HG03378 (cell line): Measurements from ENCODE around the gene MYORG.
"Not testable (repeated sequence)": the region's sequence is repeated elsewhere in the genome, so short reads cannot be mapped to it uniquely, and the experiment has no call there.

Experiments
- ATAC-seq: cut with Tn5 transposase; IDR thresholded peaks from one replicate; pipeline ENCODE4 v1.9.1; 2021; ENCODE audit warnings: mild to moderate bottlenecking, moderate library complexity; ENCODE audit not compliant: unreplicated experiment

The MYORG gene

DNA sequence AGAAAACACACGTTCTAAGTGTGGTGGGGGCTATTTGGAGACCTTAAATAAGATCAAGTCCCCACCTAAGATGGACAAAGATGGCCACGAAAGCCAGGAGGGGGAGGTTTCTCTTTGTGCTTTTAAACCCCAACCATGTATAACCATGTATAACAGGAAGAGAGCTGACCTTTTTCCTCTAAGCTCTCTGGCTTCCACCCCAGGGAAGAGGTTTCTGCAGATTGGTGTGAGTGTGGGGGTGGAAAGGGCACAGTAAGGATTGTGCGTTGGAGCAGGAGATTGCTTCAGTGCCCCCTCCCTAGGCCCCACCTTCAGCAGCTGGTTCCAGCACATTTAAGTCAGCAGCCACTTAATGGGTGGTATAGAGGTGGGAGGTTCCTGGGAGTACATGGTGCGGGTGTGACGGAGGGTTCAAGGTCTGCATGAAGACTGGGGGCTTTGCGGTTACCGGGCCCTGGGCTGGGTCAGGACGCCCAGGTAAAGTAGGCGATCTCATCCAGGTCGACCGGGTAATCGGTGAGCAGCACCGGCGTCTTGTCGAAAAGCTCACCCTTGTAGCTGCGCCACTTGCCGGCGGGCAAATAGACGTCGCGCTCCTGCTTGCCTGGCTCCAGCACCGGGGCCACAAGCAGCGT is 6.2 kb downstream of the MYORG start:
- ATAC-seq: no peak

DNA sequence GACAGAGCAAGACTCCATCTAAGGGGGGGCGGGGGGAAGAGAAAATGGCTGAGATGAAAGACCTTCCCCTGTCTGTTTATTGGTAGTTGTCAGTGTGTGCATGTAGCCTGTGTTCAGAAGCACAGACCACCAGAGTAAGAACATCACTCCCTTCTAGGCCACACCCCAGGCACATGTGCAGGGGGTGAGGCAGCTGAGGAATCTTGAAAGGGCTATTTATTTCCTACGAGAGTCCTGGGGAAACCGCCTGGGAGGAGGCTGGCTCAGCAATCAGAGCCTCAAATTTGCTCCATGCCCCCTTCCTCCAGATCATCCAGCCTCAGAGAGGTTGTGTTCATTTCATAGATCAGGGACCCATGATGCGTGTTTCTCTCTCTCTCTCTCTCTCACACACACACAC is 7.1 kb downstream of the MYORG start:
- ATAC-seq: no peak

DNA sequence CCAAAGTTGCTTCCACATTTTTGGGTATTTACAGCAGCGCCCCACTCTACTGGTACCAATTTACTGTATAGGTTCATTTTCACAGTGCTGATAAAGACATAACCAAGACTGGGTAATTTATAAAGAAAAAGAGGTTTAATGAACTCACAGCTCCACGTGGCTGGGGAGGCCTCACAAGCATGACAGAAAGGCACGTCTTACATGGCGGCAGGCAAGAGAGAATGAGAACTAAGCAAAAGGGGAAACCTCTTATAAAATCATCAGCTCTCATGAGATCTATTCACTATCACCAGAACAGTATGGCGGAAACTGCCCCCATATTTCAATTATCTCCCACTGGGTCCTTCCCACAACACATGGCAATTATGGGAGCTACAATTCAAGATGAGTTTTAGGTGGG is 7.9 kb downstream of the MYORG start:
- ATAC-seq: not testable (repeated sequence)

DNA sequence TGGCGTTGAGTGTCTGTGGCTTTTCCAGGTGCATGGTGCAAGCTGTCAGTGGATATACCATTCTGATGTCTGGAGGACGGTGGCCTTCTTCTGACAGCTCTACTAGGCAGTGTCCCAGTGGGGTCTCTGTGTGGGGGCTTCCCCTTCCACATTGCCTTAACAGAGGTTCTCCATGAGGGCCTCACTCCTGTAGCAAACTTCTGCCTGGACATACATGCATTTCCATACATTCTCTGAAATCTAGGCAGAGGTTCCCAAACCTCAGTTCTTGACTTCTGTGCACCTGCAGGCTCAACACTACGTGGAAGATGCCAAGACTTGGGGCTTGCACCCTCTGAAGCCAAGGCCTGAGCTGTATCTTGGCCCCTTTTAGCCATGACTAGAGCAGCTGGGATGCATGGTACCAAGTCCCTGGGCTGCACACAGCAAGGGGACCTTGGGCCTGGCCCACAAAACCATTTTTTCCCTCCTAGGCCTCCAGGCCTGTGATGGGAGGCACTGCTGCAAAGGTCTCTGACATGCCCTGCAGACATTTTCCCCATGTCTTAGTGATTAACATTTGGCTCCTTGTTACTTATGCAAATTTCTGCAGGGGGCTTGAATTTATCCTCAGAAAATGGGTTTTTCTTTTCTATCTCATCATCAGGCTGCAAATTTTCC is 8.8 kb downstream of the MYORG start:
- ATAC-seq: not testable (repeated sequence)

DNA sequence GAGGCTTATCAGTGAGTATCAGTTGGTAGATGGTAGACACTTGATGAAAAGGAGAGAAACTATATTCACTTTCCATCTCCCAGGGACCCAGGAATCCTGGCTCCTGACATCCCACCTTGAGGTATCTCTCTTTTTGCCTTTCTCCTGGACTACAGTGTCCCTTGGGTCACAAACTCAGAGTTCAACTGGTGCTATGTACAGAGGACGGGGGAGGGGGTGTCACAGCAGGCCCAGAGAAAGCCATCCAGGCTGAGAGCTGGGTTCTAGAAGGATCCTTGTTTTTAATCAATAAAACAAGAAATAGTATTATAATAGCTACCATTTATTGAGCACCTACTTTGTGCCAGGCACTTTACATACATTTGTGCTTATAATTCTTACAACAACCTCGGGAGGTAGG is 10.3 kb downstream of the MYORG start:
- ATAC-seq: no peak

DNA sequence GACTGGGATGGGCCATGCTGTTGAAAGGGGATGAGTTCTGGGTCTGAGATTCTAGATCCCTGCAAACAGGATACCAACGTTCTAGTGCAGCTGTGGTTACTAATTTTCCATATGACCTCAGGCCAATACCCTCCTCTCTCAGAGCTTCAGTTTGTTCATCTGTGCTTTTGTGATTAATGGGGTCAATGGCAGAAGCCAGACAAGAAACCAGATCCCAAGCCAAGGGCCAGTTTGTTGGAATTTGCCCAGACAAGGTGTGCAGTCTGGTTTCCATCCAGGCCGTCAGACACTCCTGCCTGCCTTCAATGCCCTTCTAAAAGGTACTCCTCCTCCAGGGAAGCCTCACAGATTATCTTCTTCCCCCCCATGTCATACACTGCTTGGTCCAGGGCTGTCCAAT is 11.4 kb downstream of the MYORG start:
- ATAC-seq: no peak

DNA sequence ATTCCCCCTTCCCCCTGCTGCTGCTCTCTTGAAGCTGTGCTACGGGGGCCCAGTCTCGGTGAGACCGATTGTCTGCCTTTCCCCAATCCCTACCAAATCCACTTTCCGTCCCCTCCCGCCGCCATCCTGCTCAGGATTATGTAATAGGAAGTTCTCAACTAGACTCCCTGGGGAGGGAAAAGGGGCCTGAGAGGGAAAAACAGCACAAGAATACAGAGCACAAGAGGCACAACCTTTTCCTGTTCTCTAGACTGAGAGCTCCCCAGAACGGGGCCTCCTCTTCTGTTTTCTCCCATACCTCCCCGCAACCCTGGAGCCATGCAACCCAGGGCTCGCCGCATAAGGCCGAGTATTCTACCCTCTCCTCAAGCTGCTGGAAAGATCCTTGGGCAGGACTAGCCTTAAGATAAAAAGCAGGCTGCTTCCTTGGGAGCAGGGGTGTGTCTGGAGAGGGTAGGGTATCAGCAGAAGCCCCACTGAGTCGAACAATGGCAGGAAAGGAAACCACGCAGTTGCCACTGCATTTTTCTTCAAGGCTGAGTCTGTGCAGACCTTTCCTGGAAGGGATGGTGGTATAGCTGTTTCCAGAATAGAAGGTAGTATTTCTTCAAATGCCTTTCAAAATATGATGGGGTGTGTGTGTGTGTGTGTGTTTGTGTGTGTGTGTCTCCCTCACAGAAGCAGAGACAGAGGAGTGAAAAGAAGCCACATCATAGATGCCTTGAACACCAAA is 12.9 kb downstream of the MYORG start:
- ATAC-seq: no peak

DNA sequence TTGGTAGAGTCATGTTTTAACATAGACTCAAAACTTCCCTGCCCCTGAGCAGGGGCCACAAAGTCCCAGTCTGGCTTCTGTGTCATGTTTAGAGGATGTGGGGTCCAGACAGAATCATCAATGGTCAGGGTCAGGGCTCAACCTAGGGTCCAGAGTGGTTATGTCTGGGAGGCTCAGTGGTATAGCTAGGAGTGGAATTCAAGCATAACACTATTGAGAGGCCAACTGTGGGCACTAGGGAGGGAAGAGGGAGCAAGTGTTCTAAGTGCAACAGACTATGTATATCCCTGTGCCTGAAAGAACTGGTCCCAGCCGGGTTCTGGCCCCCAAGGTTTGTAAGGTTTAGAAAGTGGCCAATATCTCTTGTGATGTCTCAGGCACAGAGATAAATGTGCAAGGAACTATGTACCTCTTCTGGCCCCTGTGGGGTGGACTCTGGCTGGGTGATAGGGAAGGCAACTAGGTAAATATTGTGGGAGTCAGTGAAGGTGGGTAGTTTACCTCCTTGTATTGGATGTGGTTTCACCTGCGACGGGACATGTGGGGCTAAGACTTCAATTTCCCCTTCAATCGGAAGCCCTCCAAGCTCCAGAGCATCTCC is 14.0 kb downstream of the MYORG start:
- no peak for ATAC-seq

DNA sequence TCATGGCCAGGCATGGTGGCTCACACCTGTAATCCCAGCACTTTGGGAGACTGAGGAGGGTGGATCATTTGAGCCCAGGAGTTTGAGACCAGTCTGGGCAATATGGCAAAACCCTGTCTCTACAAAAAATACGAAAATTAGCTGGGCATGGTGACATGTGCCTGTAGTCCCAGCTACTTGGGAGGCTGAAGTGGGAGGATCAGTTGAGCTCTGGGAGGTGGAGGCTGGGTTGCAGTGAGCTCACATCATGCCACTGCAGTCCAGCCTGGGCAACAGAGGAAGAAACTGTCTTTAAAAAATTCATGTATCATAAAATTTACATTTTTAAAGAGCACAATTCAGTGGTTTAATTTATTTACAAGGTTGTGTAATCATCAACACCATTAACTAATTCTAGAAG is 23.7 kb downstream of the MYORG start:
- not testable (repeated sequence) for ATAC-seq

DNA sequence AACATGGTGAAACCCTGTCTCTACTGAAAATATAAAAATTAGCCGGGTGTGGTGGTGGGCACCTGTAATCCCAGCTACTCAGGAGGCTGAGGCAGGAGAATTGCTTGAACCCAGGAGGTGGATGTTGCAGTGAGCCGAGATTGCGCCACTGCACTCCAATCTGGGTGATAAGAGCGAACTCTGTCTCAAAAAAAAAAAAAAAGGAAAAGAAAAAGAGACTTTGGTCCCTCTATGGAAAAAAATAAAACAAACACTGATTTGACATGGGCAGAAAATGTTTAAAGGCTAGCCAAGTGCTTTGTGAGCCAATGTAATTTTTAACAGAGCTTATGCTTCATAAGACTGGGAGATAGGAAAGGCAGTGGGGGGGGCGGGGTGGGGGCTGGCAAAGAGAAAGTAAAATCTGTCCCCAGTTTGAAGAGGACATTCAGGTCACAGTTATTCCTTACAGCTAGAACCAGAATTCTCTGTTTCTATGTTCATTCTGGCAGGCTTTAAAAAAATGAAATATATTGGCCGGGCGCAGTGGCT is 24.5 kb downstream of the MYORG start:
- not testable (repeated sequence) for ATAC-seq

DNA sequence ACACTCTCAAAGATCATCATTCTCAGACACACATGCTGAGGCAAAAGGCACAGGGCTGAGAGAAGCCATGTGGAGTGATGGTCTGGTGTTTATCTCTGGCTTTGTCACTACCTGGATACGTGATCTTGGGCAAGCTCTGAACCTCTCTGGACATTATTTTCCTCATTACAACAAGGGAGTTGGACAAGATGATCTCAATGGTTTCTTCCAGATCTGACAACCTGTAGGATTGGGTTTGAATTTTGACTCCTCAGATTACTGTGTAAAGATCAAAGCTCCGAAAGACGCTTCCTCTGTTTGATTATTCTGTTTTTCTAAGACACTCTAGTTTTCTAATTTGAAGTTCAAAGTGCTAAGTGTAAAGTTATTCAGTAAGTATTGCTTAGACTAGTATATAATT is 27.4 kb downstream of the MYORG start:
- ATAC-seq: no peak

DNA sequence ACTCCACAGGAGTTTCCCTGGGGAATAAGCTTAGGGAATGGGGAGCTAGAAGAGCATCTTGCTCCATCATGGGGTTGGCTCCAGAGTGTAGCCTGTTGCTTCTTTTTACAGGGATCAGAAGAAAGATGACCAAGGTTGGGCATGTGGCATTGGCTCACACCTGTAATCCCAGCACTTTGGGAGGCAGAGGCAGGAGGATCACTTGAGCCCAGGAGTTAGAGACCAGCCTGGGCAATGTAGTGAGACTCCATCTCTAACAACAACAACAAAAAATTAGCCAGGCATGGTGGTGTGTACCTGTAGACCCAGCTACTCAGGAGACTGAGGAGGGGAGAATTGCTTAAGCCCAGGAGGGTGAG is 28.9 kb downstream of the MYORG start:
- no peak for ATAC-seq

DNA sequence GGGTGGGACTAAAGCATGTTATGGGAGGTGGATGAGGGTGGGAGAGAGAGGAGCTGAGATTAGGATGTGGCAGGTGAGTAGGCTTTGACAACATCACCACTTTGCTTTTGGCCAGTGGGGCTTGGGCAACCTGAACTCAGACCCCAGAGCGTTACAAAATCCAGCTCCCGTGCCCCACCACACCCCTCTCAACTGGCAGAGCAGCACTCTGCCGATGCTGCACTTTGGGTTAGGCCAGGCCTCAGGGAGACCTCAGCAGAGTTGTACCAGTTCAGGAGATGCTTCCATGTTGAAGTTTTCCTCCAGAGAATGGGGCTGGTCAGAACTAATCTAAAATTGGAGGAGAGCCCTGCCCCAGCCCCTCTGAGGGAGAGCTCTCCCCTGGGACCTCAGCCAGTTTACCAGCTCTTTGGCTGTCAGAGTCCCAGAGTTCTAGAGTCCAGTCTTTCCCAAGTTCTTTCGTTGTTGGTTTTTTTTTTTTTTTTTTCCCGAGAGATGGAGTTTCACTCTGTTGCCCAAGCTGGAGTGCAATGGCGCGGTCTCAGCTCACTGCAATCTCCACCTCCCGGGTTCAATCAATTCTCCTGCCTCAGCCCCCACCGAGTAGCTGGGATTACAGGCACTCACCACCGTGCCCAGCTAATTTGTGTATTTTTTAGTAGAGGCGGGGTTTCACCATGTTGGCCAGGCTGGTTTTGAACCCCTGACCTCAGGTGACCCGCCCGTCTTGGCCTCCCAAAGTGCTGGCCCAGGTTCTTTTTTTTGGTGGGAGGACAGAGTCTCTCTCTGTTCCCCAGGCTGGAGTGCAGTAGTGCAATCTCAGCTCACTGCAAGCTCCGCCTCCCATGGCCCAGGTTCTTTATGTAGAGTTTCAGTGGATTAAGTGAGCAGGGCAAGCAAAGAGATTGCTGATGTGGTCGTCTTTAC is 29.6 kb downstream of the MYORG start:
- ATAC-seq: no peak

DNA sequence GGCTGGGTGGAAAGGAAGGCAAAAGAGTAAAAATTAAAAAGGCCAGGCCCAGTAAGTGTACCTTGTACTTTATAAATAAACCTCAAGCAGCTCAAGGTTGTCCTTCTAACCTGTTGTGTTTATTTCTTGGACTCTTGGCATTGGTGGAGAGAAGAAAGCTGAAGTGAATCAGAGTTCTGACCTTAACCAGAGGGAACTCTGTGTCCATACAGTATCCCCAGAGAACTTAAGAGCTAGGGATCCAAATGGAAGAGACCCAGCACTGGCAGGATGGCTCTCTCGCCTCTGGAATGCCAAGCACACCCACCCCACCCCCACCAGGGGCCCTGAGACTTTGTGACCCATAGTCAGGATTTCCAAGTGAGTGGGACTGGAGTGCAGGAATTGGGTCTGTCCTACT is 33.1 kb downstream of the MYORG start:
- no peak for ATAC-seq

DNA sequence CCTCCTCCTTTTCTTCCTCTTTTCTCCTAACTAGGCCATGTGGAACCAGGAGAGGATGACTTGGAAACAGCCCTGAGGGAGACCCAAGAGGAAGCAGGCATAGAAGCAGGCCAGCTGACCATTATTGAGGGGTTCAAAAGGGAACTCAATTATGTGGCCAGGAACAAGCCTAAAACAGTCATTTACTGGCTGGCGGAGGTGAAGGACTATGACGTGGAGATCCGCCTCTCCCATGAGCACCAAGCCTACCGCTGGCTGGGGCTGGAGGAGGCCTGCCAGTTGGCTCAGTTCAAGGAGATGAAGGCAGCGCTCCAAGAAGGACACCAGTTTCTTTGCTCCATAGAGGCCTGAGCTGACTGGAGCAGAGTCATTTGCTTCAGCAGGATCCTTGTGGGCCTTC is 33.6 kb downstream of the MYORG start:
- no peak for ATAC-seq

DNA sequence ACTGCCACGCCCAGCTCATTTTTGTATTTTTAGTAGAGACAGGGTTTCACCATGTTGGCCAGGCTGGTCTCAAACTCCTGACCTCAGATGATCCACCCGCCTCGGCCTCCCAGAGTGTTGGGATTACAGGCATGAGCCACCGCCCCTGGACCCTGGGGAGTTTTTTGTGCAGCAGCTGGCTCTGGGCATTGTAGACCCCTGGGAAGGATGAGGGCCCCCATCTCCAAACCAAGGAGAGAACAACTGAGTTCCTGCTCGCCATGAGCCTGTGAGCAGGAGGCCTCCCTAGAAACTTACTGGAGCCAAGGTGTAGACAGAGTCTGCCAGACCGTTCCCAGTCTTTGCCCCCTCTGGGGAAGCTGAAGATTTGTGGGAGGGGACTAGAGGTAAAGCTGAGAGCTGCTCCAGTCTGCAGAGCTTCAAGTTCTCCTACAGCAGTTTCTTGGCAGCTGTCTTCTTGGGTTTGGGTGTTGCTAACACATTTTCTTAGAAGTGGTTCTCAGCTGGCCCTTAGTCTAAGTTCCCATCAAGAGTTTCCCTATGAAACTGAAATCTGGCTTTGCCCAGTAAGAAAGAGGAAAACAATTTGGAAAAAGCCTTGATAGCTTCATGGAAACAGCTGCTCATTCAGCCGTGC is 34.9 kb downstream of the MYORG start:
- ATAC-seq: no peak

DNA sequence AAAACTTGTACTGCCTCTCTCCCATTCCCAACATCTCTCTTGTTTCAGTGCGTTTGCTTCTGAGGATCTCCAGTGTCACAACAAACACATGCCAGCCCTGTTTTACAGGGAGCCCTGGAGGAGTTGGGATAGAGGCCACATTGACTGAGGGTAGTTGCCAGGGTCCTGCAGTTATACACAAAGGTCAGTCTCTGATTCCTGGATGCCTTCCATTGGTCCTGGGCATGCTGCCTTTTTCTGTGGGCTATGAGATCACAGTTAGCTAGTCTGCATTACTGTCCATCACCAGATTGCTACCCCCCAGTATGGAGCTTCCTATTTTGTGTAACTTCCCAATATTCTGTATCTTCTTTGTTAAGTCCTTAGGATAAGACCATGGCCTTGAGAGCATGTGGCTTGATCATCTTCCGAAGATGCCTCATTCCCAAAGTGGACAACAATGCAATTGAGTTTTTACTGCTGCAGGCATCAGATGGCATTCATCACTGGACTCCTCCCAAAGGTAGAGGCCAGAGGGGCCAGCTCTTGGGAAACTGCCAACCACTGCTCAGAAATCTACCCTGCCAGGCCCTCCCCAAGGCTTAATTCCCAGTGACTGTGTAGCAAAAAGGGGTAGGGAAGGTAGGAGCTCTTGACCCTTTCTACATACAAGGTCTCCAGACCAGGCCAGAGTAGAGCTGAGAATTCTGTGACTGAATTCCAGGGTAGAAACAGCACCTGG is 37.9 kb downstream of the MYORG start:
- no peak for ATAC-seq

DNA sequence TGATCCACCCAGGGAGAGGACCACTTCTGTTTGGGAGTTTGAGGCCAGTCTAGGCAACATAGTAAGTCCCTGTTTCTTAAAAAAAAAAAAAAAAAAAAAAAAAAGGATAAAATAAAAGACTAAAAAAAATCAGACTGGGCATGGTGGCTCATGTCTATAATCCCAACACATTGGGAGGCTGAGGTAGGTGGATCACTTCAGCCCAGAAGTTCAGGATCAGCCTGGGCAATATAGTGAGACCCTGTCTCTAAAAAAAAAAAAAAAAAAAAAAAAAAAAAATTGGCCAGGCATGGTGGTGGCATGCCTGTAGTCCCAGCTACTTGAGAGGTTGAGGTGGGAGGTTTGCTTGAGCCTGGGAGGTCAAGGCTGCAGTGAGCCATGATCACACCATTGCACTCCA is 38.6 kb downstream of the MYORG start:
- ATAC-seq: not testable (repeated sequence)

DNA sequence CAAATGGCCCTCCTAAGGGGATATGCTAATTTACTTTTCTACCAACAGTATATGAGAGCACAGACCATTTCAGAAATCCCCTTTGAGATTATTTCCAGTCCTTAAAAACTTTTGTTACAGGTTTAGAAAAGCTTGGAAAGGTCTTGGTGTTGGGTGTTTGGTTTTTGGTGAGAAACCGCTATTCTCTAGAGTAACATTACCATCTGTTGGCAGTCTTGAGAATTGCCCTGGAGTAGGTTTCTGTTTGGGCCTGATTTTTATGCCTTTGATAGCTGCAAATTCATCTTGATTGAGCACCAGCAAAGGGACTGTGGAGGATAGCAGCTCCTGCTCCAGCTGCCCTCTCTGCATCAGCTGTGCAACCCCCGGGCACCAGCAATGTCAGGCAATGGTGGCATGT is 39.3 kb downstream of the MYORG start:
- ATAC-seq: no peak

DNA sequence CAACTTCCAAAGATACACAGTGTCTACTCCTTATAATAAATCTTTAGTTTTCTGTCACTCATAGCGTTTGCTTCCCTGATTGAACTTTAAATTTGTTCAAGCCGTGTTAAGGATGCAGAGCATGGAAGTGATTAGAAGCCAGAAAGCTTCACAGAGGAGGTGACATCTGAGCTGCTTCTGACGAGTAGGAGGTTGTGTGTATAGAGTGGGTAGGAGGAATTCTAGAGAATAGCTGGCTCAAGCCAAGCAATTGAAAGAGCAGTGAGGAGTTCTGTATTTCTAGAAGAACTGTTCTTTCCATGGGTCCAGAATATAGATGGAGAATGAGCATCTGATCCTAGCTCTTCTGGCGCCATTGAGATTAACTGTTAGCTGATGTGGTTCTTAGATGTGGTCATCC is 41.3 kb downstream of the MYORG start:
- ATAC-seq: no peak
